Bronchial smooth muscle cell (primary cell): ENCODE results near the gene SLC25A33. TPM values are rescaled to one million over a fixed set of nuclear protein-coding genes. Genes with fewer than 3 reads are reported as not detected.

Experiments
- total RNA-seq: library from RNA; depleted of rRNA; stranded (reverse); fragments of >200 nt; gene quantifications from 2 replicates; pipeline ENCODE4 v1.2.1, GENCODE V29; 2014

Gene SLC25A33, protein sequence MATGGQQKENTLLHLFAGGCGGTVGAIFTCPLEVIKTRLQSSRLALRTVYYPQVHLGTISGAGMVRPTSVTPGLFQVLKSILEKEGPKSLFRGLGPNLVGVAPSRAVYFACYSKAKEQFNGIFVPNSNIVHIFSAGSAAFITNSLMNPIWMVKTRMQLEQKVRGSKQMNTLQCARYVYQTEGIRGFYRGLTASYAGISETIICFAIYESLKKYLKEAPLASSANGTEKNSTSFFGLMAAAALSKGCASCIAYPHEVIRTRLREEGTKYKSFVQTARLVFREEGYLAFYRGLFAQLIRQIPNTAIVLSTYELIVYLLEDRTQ
- 1.5 and 2.7 TPM in 2 replicates for total RNA-seq

DNA sequence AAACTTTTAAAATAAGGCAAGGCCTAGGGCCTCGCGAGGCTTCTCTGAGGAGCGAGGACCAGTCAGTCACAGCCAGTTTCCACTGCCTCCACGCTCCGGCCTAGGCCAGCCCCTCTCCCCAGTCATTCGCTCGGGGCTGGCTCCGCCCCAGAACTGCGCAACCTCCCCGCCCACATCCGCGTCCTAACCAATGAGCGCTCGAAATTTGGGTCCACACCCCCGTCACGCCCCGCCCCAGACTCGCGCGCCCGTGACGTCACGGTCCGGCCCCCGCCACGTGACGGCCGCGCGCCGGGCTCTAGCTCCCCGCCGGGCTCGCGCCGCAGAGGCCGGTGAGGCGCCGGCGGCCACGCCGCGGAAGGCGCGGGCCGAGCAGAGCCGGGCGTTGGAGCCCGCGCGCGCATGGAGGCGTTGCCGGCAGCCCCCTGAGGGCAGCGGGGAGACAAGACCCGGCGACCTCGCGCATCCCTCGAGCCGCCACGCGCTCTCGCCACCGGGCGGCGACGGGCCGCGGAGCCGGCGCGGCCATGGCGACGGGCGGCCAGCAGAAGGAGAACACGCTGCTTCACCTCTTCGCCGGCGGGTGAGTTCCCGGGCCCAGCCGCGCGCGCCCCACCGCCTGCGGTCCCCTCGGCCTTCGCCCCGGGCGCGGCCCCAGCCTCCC is at the start of gene SLC25A33:
TSS of gene SLC25A33 (plus strand) at position 301 of the 664 bp plus-strand sequence. CDS start at position 528, 227 bp downstream.

GRCh38 chr1:9588551-9589143 is 49.4 kb downstream of the SLC25A33 start, which contains the start of gene TMEM201:
TMEM201 (plus strand) TSS chr1:9588911; CDS start chr1:9588931, 20 bp downstream.

Other genes starting within 250 kb of the SLC25A33 start
- 20.3 and 53.4 TPM in 2 replicates for gene SPSB1, start 246.6 kb upstream of the SLC25A33 start, total RNA-seq
- gene TMEM201, start 49.4 kb downstream of the SLC25A33 start, total RNA-seq, result 1.4 TPM in 2 replicates
- 1.9 and 2.6 TPM in 2 replicates for gene PIK3CD, start 112.3 kb downstream of the SLC25A33 start, total RNA-seq